Immature natural killer cell (primary cell): ENCODE measurements around the gene WBP11. TPM values are rescaled to one million over a fixed set of nuclear protein-coding genes. Genes with fewer than 3 reads are reported as not detected.

Experiments
- DNase-seq, 3 donors: peaks; one replicate each; pipeline ENCODE4 v3.0.0; 2022; ENCODE audit warnings: mixed read lengths in 1 of 3
- H3K27ac Mint-ChIP-seq, 6 donors: one replicate each; pipeline ENCODE4 v1.8.0; 2020; ENCODE audit warnings: mixed read lengths in 6 of 6, mild to moderate bottlenecking in 5 of 6, inconsistent platforms in 4 of 6, moderate library complexity in 3 of 6
- H3K27me3 Mint-ChIP-seq, 3 donors: one replicate each; pipeline ENCODE4 v1.8.0; 2020 to 2021; ENCODE audit warnings: low read depth in 3 of 3, mild to moderate bottlenecking in 3 of 3, mixed read lengths in 3 of 3, moderate library complexity in 3 of 3, inconsistent platforms in 1 of 3
- H3K36me3 Mint-ChIP-seq, 3 donors: one replicate each; pipeline ENCODE4 v1.8.0; 2020; ENCODE audit warnings: mixed read lengths in 3 of 3, inconsistent platforms in 2 of 3, mild to moderate bottlenecking in 2 of 3
- H3K4me1 Mint-ChIP-seq, 2 donors: one replicate each; pipeline ENCODE4 v1.8.0; 2020; ENCODE audit warnings: inconsistent platforms in 2 of 2, mild to moderate bottlenecking in 2 of 2, mixed read lengths in 2 of 2, moderate library complexity in 1 of 2
- H3K4me3 Mint-ChIP-seq, 5 donors: one replicate each; pipeline ENCODE4 v1.8.0; 2020; ENCODE audit warnings: mild to moderate bottlenecking in 5 of 5, mixed read lengths in 5 of 5, inconsistent platforms in 3 of 5, moderate library complexity in 3 of 5
- H3K9me3 Mint-ChIP-seq, 6 donors: one replicate each; pipeline ENCODE4 v1.8.0; 2020; ENCODE audit warnings: mild to moderate bottlenecking in 6 of 6, mixed read lengths in 6 of 6, inconsistent platforms in 4 of 6, moderate library complexity in 3 of 6
- polyA plus RNA-seq, 3 donors: library from polyadenylated mRNA; unstranded; fragments of 300-500 nt; fragmentation: Illumina TruSeq; gene quantifications; one replicate each; pipeline ENCODE4 v1.2.3, GENCODE V29; 2021

The WBP11 gene
- polyA plus RNA-seq, 3 donors from 2014 or later, result 27.1 to 73.5 (median 47.5) TPM

- Mint-ChIP-seq H3K9me3 (no peaks in the 10 kb centered on the region), H3K27me3 (peaks cover 8 to 11% (median 10%) of the 10 kb centered on the region in 3 donors), H3K4me3 (no peak overlapping the region), H3K27ac (no peak overlapping the region), H3K4me1 (no peaks in the 10 kb centered on the region), H3K36me3 (no peaks in the 10 kb centered on the region)
- no peak for DNase-seq
These were observed 33.3 kb upstream of the WBP11 start for GRCh38 chr12:14836336-14837210.

- no peaks in the 10 kb centered on the region for H3K9me3 Mint-ChIP-seq
- no peaks in the 10 kb centered on the region for H3K36me3 Mint-ChIP-seq
- no peak overlapping the region for H3K4me3 Mint-ChIP-seq
- H3K27ac Mint-ChIP-seq, result no peak overlapping the region
- DNase-seq, result no peak
- H3K27me3 Mint-ChIP-seq, result peaks cover 10 to 11% (median 10%) of the 10 kb centered on the region in 3 donors
- H3K4me1 Mint-ChIP-seq, result no peaks in the 10 kb centered on the region
These were observed 31.2 kb upstream of the WBP11 start for GRCh38 chr12:14834509-14834908.

GRCh38 chr12:14833952-14834351 is 30.7 kb upstream of the WBP11 start:
- Mint-ChIP-seq H3K9me3 (no peaks in the 10 kb centered on the region), H3K27me3 (peaks cover 7 to 11% (median 7%) of the 10 kb centered on the region in 3 donors), H3K4me3 (no peak overlapping the region), H3K36me3 (no peaks in the 10 kb centered on the region), H3K4me1 (no peaks in the 10 kb centered on the region), H3K27ac (no peak overlapping the region)
- no peak for DNase-seq

- Mint-ChIP-seq H3K27me3 (peaks cover 6 to 13% (median 7%) of the 10 kb centered on the region in 3 donors), H3K4me1 (no peaks in the 10 kb centered on the region), H3K9me3 (no peaks in the 10 kb centered on the region), H3K27ac (no peak overlapping the region), H3K4me3 (no peak overlapping the region), H3K36me3 (no peaks in the 10 kb centered on the region)
- no peak for DNase-seq
These were observed 30.1 kb upstream of the WBP11 start for GRCh38 chr12:14833336-14833735.

- peak in 1 of 3 donors; percentile 8 for DNase-seq
- peaks cover 2 to 12% (median 7%) of the 10 kb centered on the region in 3 donors for H3K27me3 Mint-ChIP-seq
- H3K36me3 Mint-ChIP-seq, result no peaks in the 10 kb centered on the region
- no peaks in the 10 kb centered on the region for H3K9me3 Mint-ChIP-seq
- no peak overlapping the region for H3K27ac Mint-ChIP-seq
- no peaks in the 10 kb centered on the region for H3K4me1 Mint-ChIP-seq
- H3K4me3 Mint-ChIP-seq, result no peak overlapping the region
These were observed 25.6 kb upstream of the WBP11 start for GRCh38 chr12:14828892-14829291.

GRCh38 chr12:14827043-14827442 is 23.8 kb upstream of the WBP11 start:
- H3K9me3 Mint-ChIP-seq, result no peaks in the 10 kb centered on the region
- peaks cover 0 to 5% (median 3%) of the 10 kb centered on the region in 3 donors for H3K27me3 Mint-ChIP-seq
- no peak overlapping the region for H3K27ac Mint-ChIP-seq
- H3K4me1 Mint-ChIP-seq, result no peaks in the 10 kb centered on the region
- no peak overlapping the region for H3K4me3 Mint-ChIP-seq
- no peak for DNase-seq
- no peaks in the 10 kb centered on the region for H3K36me3 Mint-ChIP-seq

- DNase-seq, result no peak
- Mint-ChIP-seq H3K4me1 (no peaks in the 10 kb centered on the region), H3K9me3 (no peaks in the 10 kb centered on the region), H3K27ac (no peak overlapping the region), H3K4me3 (no peak overlapping the region), H3K27me3 (peaks cover 0 to 3% (median 3%) of the 10 kb centered on the region in 3 donors), H3K36me3 (no peaks in the 10 kb centered on the region)
These were observed 23.2 kb upstream of the WBP11 start for GRCh38 chr12:14826491-14826890.

GRCh38 chr12:14825256-14825655 is 22.0 kb upstream of the WBP11 start:
- Mint-ChIP-seq H3K27me3 (peaks cover 0 to 6% (median 3%) of the 10 kb centered on the region in 3 donors), H3K27ac (no peak overlapping the region), H3K36me3 (no peaks in the 10 kb centered on the region), H3K9me3 (no peaks in the 10 kb centered on the region), H3K4me1 (no peaks in the 10 kb centered on the region), H3K4me3 (no peak overlapping the region)
- DNase-seq, result no peak

GRCh38 chr12:14824012-14824634 is 20.8 kb upstream of the WBP11 start:
- H3K36me3 Mint-ChIP-seq, result no peaks in the 10 kb centered on the region
- H3K9me3 Mint-ChIP-seq, result no peaks in the 10 kb centered on the region
- DNase-seq, result no peak
- peaks cover 0 to 6% (median 3%) of the 10 kb centered on the region in 3 donors for H3K27me3 Mint-ChIP-seq
- H3K27ac Mint-ChIP-seq, result no peak overlapping the region
- H3K4me1 Mint-ChIP-seq, result no peaks in the 10 kb centered on the region
- no peak overlapping the region for H3K4me3 Mint-ChIP-seq

GRCh38 chr12:14814014-14814413 is 10.7 kb upstream of the WBP11 start, which contains the start of gene SMCO3:
Gene SMCO3 (minus strand): TSS chr12:14814182. CDS start chr12:14806680, 7,502 bp downstream.
- peaks cover 0 to 6% (median 2%) of the 10 kb centered on the region in 3 donors for H3K27me3 Mint-ChIP-seq
- no peak within 1 kb of the TSS for H3K27ac Mint-ChIP-seq
- H3K36me3 Mint-ChIP-seq, result peaks cover 0 to 3% (median 0%) of the 10 kb centered on the region in 3 donors
- no peaks in the 10 kb centered on the region for H3K9me3 Mint-ChIP-seq
- no peak within 1 kb of the TSS for H3K4me3 Mint-ChIP-seq
- DNase-seq, result no peak
- no peaks in the 10 kb centered on the region for H3K4me1 Mint-ChIP-seq

- Mint-ChIP-seq H3K27me3 (no peaks in the 10 kb centered on the region), H3K36me3 (no peaks in the 10 kb centered on the region), H3K27ac (no peak overlapping the region), H3K4me1 (no peaks in the 10 kb centered on the region), H3K9me3 (no peaks in the 10 kb centered on the region), H3K4me3 (no peak overlapping the region)
- no peak for DNase-seq
These were observed 8.2 kb upstream of the WBP11 start for GRCh38 chr12:14811486-14811885.

GRCh38 chr12:14810953-14811483 is 7.7 kb upstream of the WBP11 start:
- H3K36me3 Mint-ChIP-seq, result no peaks in the 10 kb centered on the region
- no peaks in the 10 kb centered on the region for H3K27me3 Mint-ChIP-seq
- H3K4me3 Mint-ChIP-seq, result no peak overlapping the region
- no peaks in the 10 kb centered on the region for H3K4me1 Mint-ChIP-seq
- H3K27ac Mint-ChIP-seq, result no peak overlapping the region
- DNase-seq, result no peak
- no peaks in the 10 kb centered on the region for H3K9me3 Mint-ChIP-seq

GRCh38 chr12:14810167-14810952 is 7.1 kb upstream of the WBP11 start:
- no peak for DNase-seq
- Mint-ChIP-seq H3K9me3 (no peaks in the 10 kb centered on the region), H3K4me1 (no peaks in the 10 kb centered on the region), H3K27me3 (no peaks in the 10 kb centered on the region), H3K4me3 (no peak overlapping the region), H3K27ac (no peak overlapping the region), H3K36me3 (no peaks in the 10 kb centered on the region)

- H3K9me3 Mint-ChIP-seq, result no peaks in the 10 kb centered on the region
- no peak overlapping the region for H3K4me3 Mint-ChIP-seq
- peaks cover 0 to 5% of the 10 kb centered on the region in 2 donors for H3K4me1 Mint-ChIP-seq
- H3K27me3 Mint-ChIP-seq, result peaks cover 0 to 2% (median 0%) of the 10 kb centered on the region in 3 donors
- H3K36me3 Mint-ChIP-seq, result peaks cover 0 to 8% (median 5%) of the 10 kb centered on the region in 3 donors
- DNase-seq, result no peak
- no peak overlapping the region for H3K27ac Mint-ChIP-seq
These were observed 517 bp upstream of the WBP11 start for GRCh38 chr12:14803830-14804160.
